T-helper 1 cell (primary cell): ENCODE measurements around the gene CAMSAP2.

ENCODE experiments used
- DNase-seq, 5 donors: peaks; one replicate each; pipeline ENCODE4 v3.0.0-alpha.2; 2012 to 2020

Gene CAMSAP2

GRCh38 chr1:200856716-200857357 lies 118.1 kb downstream of the CAMSAP2 start:
- no peak for DNase-seq

GRCh38 chr1:200857804-200858203 lies 119.1 kb downstream of the CAMSAP2 start:
- DNase-seq = no peak

- DNase-seq = no peak
Observed at GRCh38 chr1:200861937-200862647, 123.4 kb downstream of the CAMSAP2 start.

- DNase-seq = no peak
Observed at GRCh38 chr1:200862713-200863415, 124.2 kb downstream of the CAMSAP2 start.

GRCh38 chr1:200866116-200866515 lies 127.4 kb downstream of the CAMSAP2 start:
- no peak for DNase-seq

GRCh38 chr1:200866521-200866920 lies 127.8 kb downstream of the CAMSAP2 start:
- DNase-seq = peak in 1 of 5 donors; percentile 65

GRCh38 chr1:200867018-200867811 lies 128.5 kb downstream of the CAMSAP2 start:
- no peak for DNase-seq

- no peak for DNase-seq
Observed at GRCh38 chr1:200869376-200869752, 130.7 kb downstream of the CAMSAP2 start.

GRCh38 chr1:200869753-200870391 lies 131.2 kb downstream of the CAMSAP2 start:
- peak in 1 of 5 donors; percentile 44 for DNase-seq

GRCh38 chr1:200872446-200873115 lies 133.9 kb downstream of the CAMSAP2 start, which contains the start of gene GPR25:
GPR25 (plus strand) TSS chr1:200872981; CDS start chr1:200873038, 57 bp downstream.
- DNase-seq = no peak

- DNase-seq = no peak
Observed at GRCh38 chr1:200873116-200873670, 134.5 kb downstream of the CAMSAP2 start.

GRCh38 chr1:200873671-200874397 lies 135.1 kb downstream of the CAMSAP2 start:
- no peak for DNase-seq

- DNase-seq = no peak
Observed at GRCh38 chr1:200874694-200875093, 136.0 kb downstream of the CAMSAP2 start.

GRCh38 chr1:200875416-200875815 lies 136.7 kb downstream of the CAMSAP2 start:
- no peak for DNase-seq

- no peak for DNase-seq
Observed at GRCh38 chr1:200877010-200877409, 138.3 kb downstream of the CAMSAP2 start.

GRCh38 chr1:200877839-200878551 lies 139.3 kb downstream of the CAMSAP2 start:
- DNase-seq = peak in 1 of 5 donors; percentile 79

- no peak for DNase-seq
Observed at GRCh38 chr1:200880212-200880611, 141.5 kb downstream of the CAMSAP2 start.

GRCh38 chr1:200883118-200883517 lies 144.4 kb downstream of the CAMSAP2 start:
- no peak for DNase-seq

- no peak for DNase-seq
Observed at GRCh38 chr1:200885623-200886402, 147.1 kb downstream of the CAMSAP2 start.
